ENCODE data around the gene OR9A2. TPM values are rescaled to one million over a fixed set of nuclear protein-coding genes. Genes with fewer than 3 reads are reported as not detected.

OR9A2 gene
- total RNA-seq, 1 experiment from 2014 or later: not detected

GRCh38 chr7:143068446-143068845, 41.5 kb upstream of the OR9A2 start:
- Histone ChIP-seq H2BK120ac (ENCODE audit: low read depth, low read length, poor library complexity, severe bottlenecking) (no peak overlapping the region), H3K4ac (ENCODE audit: low read depth, low read length) (no peak overlapping the region), H3K79me2 (ENCODE audit: insufficient read depth, low read length) (no peaks in the 10 kb centered on the region), H3K9me3 (ENCODE audit: control insufficient read depth, low read depth, low read length) (no peaks in the 10 kb centered on the region), H3K4me2 (ENCODE audit: insufficient read depth, insufficient read length, low read length) (no peak overlapping the region), H3K23me2 (ENCODE audit: insufficient read length, low read depth, low read length, poor library complexity, severe bottlenecking) (no peaks in the 10 kb centered on the region), H3K4me1 (ENCODE audit: insufficient read depth, low read length) (no peaks in the 10 kb centered on the region), H3K56ac (ENCODE audit: insufficient read length, low read depth, low read length) (no peak overlapping the region), H2AFZ (ENCODE audit: low read length) (no peak overlapping the region), H3T11ph (ENCODE audit: low read length) (no peak overlapping the region), H2BK20ac (ENCODE audit: low read depth, low read length, poor library complexity, severe bottlenecking) (no peak overlapping the region), H4K20me1 (ENCODE audit: control insufficient read depth, insufficient read depth, insufficient read length) (no peaks in the 10 kb centered on the region), H2BK15ac (ENCODE audit: low read depth, low read length) (no peak overlapping the region), H3K23ac (ENCODE audit: insufficient read length, low read depth, low read length) (no peak overlapping the region), H3K79me1 (ENCODE audit: insufficient read depth, low read depth, low read length, poor library complexity, severe bottlenecking) (no peaks in the 10 kb centered on the region), H2BK5ac (ENCODE audit: insufficient read length, low read length) (no peak overlapping the region), H3K27me3 (ENCODE audit: insufficient read depth, low read length) (no peaks in the 10 kb centered on the region), H3K9ac (ENCODE audit: extremely low read depth, insufficient read length, low read length) (no peak overlapping the region), H3K18ac (ENCODE audit: insufficient read length, low read depth, low read length) (no peak overlapping the region), H2BK12ac (ENCODE audit: insufficient read length, low read depth, low read length) (no peak overlapping the region), H2AK5ac (ENCODE audit: insufficient read length, low read length) (no peak overlapping the region), H4K8ac (replicated peaks; ENCODE audit: insufficient read length, low read depth, low read length) (no peak overlapping the region), H3K14ac (ENCODE audit: insufficient read depth, low read length) (no peak overlapping the region), H4K91ac (ENCODE audit: insufficient read length, low read depth, low read length) (no peak overlapping the region), H4K5ac (ENCODE audit: insufficient read length, low read depth, low read length) (no peak overlapping the region), H3K27ac (ENCODE audit: insufficient read length, low read depth, low read length) (no peak overlapping the region)
- peaks cover 14 to 15% of the 10 kb centered on the region in 2 experiments for H3K4me1 Mint-ChIP-seq
- TF ChIP-seq CTCF (conservative IDR thresholded peaks at IDR 0.05): no peak
- peaks cover 0 to 3% of the 10 kb centered on the region in 2 experiments; a peak in 2 of 5 replicates for H3K9me3 Mint-ChIP-seq
- no peak overlapping the region for H3K4me3 Mint-ChIP-seq
- no CpG with 5 or more reads among the region's 2 CpGs for WGBS (ENCODE audit: extremely low coverage, insufficient read length, low lambda C conversion rate)
- H3K36me3 Mint-ChIP-seq (ENCODE audit: insufficient read depth in 1 of 3, low read depth in 3 of 3): no peaks in the 10 kb centered on the region; a peak in 1 of 7 replicates
- H3K27me3 Mint-ChIP-seq (ENCODE audit: low read depth): no peaks in the 10 kb centered on the region
- DNase-seq: no peak
- no peak overlapping the region for H3K27ac Mint-ChIP-seq

Data from H9 (cell line).